HL-60 (cell line): Measurements from ENCODE around the gene STK17B.

Experiments used
- DNase-seq, 2 experiments: peaks; one replicate each; pipeline ENCODE4 v3.0.0-alpha.2; 2010 to 2020; ENCODE audit warnings: low read depth in 1 of 2, low spot score in 1 of 2
- H3K27ac ChIP-seq: fragments of 250-450 bp; sonication (Bioruptor Pico); replicated peaks from 2 replicates; pipeline ENCODE4 v1.5.1; 2020; ENCODE audit warnings: mild to moderate bottlenecking, moderate library complexity
- H3K27me3 ChIP-seq: fragments of 250-450 bp; sonication (Bioruptor Pico); 2 replicates; pipeline ENCODE4 v1.5.1; 2021; ENCODE audit warnings: mild to moderate bottlenecking, moderate library complexity; ENCODE audit not compliant: insufficient read depth, poor library complexity, severe bottlenecking
- H3K4me3 ChIP-seq: replicated peaks from 2 replicates; pipeline ENCODE4 v1.5.1; 2011; ENCODE audit warnings: mild to moderate bottlenecking, control low read depth, low read length; ENCODE audit not compliant: insufficient read depth
- GABPA ChIP-seq: IDR thresholded peaks from 2 replicates; pipeline ENCODE4 v1.6.1; 2012; ENCODE audit warnings: low read depth
- POLR2AphosphoS5 ChIP-seq: IDR thresholded peaks from 2 replicates; pipeline ENCODE4 v1.6.1; 2012; ENCODE audit warnings: low read depth
- SPI1 ChIP-seq: IDR thresholded peaks from 2 replicates; pipeline ENCODE4 v1.6.1; 2012; ENCODE audit warnings: low read depth, mild to moderate bottlenecking, borderline replicate concordance
- TF ChIP-seq, protein P1 (sequence below): IDR thresholded peaks from 2 replicates; pipeline ENCODE4 v1.6.1; 2012; ENCODE audit warnings: low read depth; ENCODE audit not compliant: insufficient replicate concordance
- TF ChIP-seq, protein P2 (sequence below): IDR thresholded peaks from one replicate; pipeline ENCODE4 v1.5.1; 2011; ENCODE audit warnings: low read length, control low read depth, inconsistent platforms; ENCODE audit not compliant: insufficient read depth

The STK17B gene

DNA sequence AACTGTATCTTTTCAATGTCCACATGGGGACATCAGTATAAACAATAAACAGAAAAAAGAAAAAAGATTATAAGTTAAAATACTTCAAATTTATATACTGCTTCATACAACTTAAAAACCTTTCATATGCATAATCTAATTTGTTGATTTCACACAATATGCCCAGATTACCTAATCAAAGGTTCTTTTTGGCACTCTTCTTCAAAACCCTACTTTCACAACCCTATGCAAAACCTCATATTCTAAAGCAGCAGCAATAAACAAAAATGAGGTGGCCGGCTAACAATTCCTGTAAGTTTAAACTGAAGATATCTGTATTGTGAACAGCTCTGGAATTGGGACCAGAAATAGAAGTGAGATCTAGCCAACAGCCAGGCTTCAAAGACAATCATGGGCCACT lies 28.6 kb downstream of the STK17B start:
- Histone ChIP-seq H3K27me3 (no peaks in the 10 kb centered on the region), H3K27ac (no peak overlapping the region), H3K4me3 (no peak overlapping the region)
- no peak for DNase-seq
- TF ChIP-seq POLR2AphosphoS5 (no peak), GABPA (no peak), SPI1 (no peak)
- TF ChIP-seq, protein P1, sequence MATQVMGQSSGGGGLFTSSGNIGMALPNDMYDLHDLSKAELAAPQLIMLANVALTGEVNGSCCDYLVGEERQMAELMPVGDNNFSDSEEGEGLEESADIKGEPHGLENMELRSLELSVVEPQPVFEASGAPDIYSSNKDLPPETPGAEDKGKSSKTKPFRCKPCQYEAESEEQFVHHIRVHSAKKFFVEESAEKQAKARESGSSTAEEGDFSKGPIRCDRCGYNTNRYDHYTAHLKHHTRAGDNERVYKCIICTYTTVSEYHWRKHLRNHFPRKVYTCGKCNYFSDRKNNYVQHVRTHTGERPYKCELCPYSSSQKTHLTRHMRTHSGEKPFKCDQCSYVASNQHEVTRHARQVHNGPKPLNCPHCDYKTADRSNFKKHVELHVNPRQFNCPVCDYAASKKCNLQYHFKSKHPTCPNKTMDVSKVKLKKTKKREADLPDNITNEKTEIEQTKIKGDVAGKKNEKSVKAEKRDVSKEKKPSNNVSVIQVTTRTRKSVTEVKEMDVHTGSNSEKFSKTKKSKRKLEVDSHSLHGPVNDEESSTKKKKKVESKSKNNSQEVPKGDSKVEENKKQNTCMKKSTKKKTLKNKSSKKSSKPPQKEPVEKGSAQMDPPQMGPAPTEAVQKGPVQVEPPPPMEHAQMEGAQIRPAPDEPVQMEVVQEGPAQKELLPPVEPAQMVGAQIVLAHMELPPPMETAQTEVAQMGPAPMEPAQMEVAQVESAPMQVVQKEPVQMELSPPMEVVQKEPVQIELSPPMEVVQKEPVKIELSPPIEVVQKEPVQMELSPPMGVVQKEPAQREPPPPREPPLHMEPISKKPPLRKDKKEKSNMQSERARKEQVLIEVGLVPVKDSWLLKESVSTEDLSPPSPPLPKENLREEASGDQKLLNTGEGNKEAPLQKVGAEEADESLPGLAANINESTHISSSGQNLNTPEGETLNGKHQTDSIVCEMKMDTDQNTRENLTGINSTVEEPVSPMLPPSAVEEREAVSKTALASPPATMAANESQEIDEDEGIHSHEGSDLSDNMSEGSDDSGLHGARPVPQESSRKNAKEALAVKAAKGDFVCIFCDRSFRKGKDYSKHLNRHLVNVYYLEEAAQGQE = no peak
- TF ChIP-seq, protein P2, sequence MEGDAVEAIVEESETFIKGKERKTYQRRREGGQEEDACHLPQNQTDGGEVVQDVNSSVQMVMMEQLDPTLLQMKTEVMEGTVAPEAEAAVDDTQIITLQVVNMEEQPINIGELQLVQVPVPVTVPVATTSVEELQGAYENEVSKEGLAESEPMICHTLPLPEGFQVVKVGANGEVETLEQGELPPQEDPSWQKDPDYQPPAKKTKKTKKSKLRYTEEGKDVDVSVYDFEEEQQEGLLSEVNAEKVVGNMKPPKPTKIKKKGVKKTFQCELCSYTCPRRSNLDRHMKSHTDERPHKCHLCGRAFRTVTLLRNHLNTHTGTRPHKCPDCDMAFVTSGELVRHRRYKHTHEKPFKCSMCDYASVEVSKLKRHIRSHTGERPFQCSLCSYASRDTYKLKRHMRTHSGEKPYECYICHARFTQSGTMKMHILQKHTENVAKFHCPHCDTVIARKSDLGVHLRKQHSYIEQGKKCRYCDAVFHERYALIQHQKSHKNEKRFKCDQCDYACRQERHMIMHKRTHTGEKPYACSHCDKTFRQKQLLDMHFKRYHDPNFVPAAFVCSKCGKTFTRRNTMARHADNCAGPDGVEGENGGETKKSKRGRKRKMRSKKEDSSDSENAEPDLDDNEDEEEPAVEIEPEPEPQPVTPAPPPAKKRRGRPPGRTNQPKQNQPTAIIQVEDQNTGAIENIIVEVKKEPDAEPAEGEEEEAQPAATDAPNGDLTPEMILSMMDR = no peak

DNA sequence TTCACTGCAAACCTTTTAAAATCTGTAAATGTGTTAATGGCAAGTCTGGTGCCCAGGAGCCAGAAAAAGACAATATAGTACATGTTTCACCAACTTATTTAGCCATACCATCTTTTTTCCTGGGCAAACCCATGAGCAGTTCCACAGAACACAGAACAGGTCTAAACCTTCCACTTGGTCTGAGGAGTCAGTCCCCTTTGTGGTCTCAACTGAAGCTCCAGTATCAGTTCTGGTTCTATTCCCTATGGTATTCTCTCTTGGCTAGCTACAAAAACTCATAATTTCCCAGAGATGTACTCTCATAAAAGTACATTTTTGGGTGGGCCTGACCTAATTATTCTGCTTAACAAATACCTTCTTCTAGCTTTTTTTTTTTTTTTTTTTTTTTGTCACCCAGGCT lies 31.2 kb downstream of the STK17B start:
- TF ChIP-seq, protein P1 = no peak
- DNase-seq = no peak
- Histone ChIP-seq H3K4me3 (no peak overlapping the region), H3K27me3 (no peaks in the 10 kb centered on the region), H3K27ac (no peak overlapping the region)

DNA sequence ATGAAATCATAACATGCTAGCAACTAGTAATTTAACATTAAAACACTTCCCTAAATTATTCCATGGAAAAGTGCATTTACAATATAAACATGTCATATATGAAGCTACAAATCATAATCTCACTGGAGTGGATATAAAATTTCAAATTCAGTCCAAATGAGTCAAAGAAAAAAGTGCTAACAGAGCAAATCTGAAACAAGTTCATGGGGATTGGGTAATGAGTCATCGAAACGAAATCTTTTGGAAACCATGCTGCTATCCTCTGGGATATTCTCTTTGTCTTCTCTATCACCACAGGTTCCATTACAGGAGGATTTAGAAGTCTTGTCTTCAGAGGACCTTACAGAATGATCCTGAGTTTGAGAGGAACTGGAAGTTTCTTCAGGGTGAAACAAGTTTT lies 34.1 kb downstream of the STK17B start:
- H3K27me3 ChIP-seq = no peaks in the 10 kb centered on the region
- no peak for DNase-seq
- H3K27ac ChIP-seq = no peak overlapping the region
- TF ChIP-seq GABPA = no peak
- TF ChIP-seq, protein P2 = no peak
- TF ChIP-seq POLR2AphosphoS5 = no peak
- TF ChIP-seq, protein P1 = no peak
- no peak for TF ChIP-seq SPI1
- H3K4me3 ChIP-seq = no peak overlapping the region

DNA sequence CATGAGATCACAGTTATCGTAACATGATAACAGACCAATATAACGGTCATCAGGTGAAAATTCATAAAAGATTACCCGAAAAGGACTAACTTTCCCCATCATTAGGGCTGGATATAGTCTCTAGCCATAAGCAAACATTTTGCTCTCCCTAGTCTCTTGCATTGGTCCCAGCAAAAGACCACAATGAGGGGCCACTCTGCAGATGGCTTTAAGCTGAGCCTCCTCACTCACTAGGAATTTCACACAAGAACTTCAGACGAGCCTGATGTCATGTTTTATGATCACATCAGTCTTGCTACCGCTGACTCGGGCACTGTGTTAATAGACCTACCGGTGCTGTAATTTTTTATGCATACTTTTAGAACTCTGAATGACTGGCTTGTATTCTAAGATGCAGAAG lies 35.2 kb downstream of the STK17B start:
- H3K4me3 ChIP-seq = no peak overlapping the region
- no peak overlapping the region for H3K27ac ChIP-seq
- TF ChIP-seq POLR2AphosphoS5 (no peak), SPI1 (no peak), GABPA (no peak)
- TF ChIP-seq, protein P1 = no peak
- TF ChIP-seq, protein P2 = no peak
- no peaks in the 10 kb centered on the region for H3K27me3 ChIP-seq
- DNase-seq = no peak
